H9 (cell line): ENCODE measurements around the gene ZNF556. TPM values are rescaled to one million over a fixed set of nuclear protein-coding genes. Genes with fewer than 3 reads are reported as not detected.

Experiments used
- DNase-seq: peaks from one replicate; pipeline ENCODE4 v3.0.0-alpha.2; 2017
- H2AFZ ChIP-seq: one replicate; pipeline ENCODE4 v1.6.1; 2013; ENCODE audit warnings: mild to moderate bottlenecking, low read length, control low read depth, moderate library complexity
- H2AK5ac ChIP-seq: 2 replicates; pipeline ENCODE4 v1.6.1; 2013; ENCODE audit warnings: low read length, control low read depth, mixed read lengths; ENCODE audit not compliant: insufficient read length
- H2BK120ac ChIP-seq: one replicate; pipeline ENCODE4 v1.6.1; 2013; ENCODE audit warnings: low read depth, mild to moderate bottlenecking, low read length, control low read depth, inconsistent platforms; ENCODE audit not compliant: poor library complexity, severe bottlenecking
- H2BK12ac ChIP-seq: 2 replicates; pipeline ENCODE4 v1.6.1; 2013; ENCODE audit warnings: low read length, control low read depth, mixed read lengths, low read depth; ENCODE audit not compliant: insufficient read length
- H2BK15ac ChIP-seq: 2 replicates; pipeline ENCODE4 v1.6.1; 2013; ENCODE audit warnings: low read depth, low read length, control low read depth
- H2BK20ac ChIP-seq: one replicate; pipeline ENCODE4 v1.6.1; 2013; ENCODE audit warnings: low read depth, mild to moderate bottlenecking, low read length, control low read depth, inconsistent platforms; ENCODE audit not compliant: poor library complexity, severe bottlenecking
- H2BK5ac ChIP-seq: 2 replicates; pipeline ENCODE4 v1.6.1; 2013; ENCODE audit warnings: low read length, control low read depth, mixed read lengths; ENCODE audit not compliant: insufficient read length
- H3K14ac ChIP-seq: 2 replicates; pipeline ENCODE4 v1.6.1; 2013; ENCODE audit warnings: low read length, control low read depth; ENCODE audit not compliant: insufficient read depth
- H3K18ac ChIP-seq: 2 replicates; pipeline ENCODE4 v1.6.1; 2013; ENCODE audit warnings: low read depth, mild to moderate bottlenecking, mixed read lengths, low read length, control low read depth; ENCODE audit not compliant: insufficient read length
- H3K23ac ChIP-seq: 2 replicates; pipeline ENCODE4 v1.6.1; 2013; ENCODE audit warnings: low read length, control low read depth, mixed read lengths, low read depth; ENCODE audit not compliant: insufficient read length
- H3K23me2 ChIP-seq: 2 replicates; pipeline ENCODE4 v1.6.1; 2013; ENCODE audit warnings: low read depth, mild to moderate bottlenecking, mixed read lengths, low read length, control low read depth; ENCODE audit not compliant: insufficient read length, poor library complexity, severe bottlenecking
- H3K27ac ChIP-seq: 2 replicates; pipeline ENCODE4 v1.5.1; 2013; ENCODE audit warnings: low read length, control low read depth, mixed read lengths, low read depth; ENCODE audit not compliant: insufficient read length
- H3K27me3 ChIP-seq: 2 replicates; pipeline ENCODE4 v1.6.1; 2013; ENCODE audit warnings: low read length, control low read depth, inconsistent platforms; ENCODE audit not compliant: insufficient read depth
- H3K4ac ChIP-seq: 2 replicates; pipeline ENCODE4 v1.6.1; 2013; ENCODE audit warnings: low read depth, mild to moderate bottlenecking, control low read depth, inconsistent platforms, low read length, moderate library complexity
- H3K4me1 ChIP-seq: 2 replicates; pipeline ENCODE4 v1.6.1; 2013; ENCODE audit warnings: low read length, control low read depth, inconsistent platforms; ENCODE audit not compliant: insufficient read depth
- H3K4me2 ChIP-seq: 2 replicates; pipeline ENCODE4 v1.6.1; 2013; ENCODE audit warnings: low read length, control low read depth, mixed read lengths; ENCODE audit not compliant: insufficient read length, insufficient read depth
- H3K56ac ChIP-seq: 2 replicates; pipeline ENCODE4 v1.6.1; 2013; ENCODE audit warnings: low read depth, mild to moderate bottlenecking, mixed read lengths, low read length, control low read depth; ENCODE audit not compliant: insufficient read length
- H3K79me1 ChIP-seq: 2 replicates; pipeline ENCODE4 v1.6.1; 2013; ENCODE audit warnings: low read depth, mild to moderate bottlenecking, moderate library complexity, low read length, control low read depth, inconsistent platforms; ENCODE audit not compliant: insufficient read depth, poor library complexity, severe bottlenecking
- H3K79me2 ChIP-seq: 2 replicates; pipeline ENCODE4 v1.6.1; 2013; ENCODE audit warnings: low read length, control low read depth, inconsistent platforms; ENCODE audit not compliant: insufficient read depth
- H3K9ac ChIP-seq: 2 replicates; pipeline ENCODE4 v1.6.1; 2013; ENCODE audit warnings: low read length, control low read depth, mixed read lengths; ENCODE audit not compliant: insufficient read length; ENCODE audit errors: extremely low read depth
- H3K9me3 ChIP-seq: one replicate; pipeline ENCODE4 v1.6.1; 2013; ENCODE audit warnings: low read depth, low read length, inconsistent platforms; ENCODE audit not compliant: control insufficient read depth
- H3T11ph ChIP-seq: one replicate; pipeline ENCODE4 v1.6.1; 2013; ENCODE audit warnings: mild to moderate bottlenecking, low read length, control low read depth, inconsistent platforms
- H4K20me1 ChIP-seq: one replicate; pipeline ENCODE4 v1.6.1; 2013; ENCODE audit not compliant: control insufficient read depth, insufficient read length, insufficient read depth
- H4K5ac ChIP-seq: 2 replicates; pipeline ENCODE4 v1.6.1; 2013; ENCODE audit warnings: low read depth, mild to moderate bottlenecking, mixed read lengths, low read length, control low read depth; ENCODE audit not compliant: insufficient read length
- H4K8ac ChIP-seq: replicated peaks from 2 replicates; pipeline ENCODE4 v1.6.1; 2013; ENCODE audit warnings: low read length, control low read depth, mixed read lengths, low read depth; ENCODE audit not compliant: insufficient read length
- H4K91ac ChIP-seq: 2 replicates; pipeline ENCODE4 v1.6.1; 2013; ENCODE audit warnings: low read depth, mild to moderate bottlenecking, moderate library complexity, mixed read lengths, low read length, control low read depth; ENCODE audit not compliant: insufficient read length
- H3K27ac Mint-ChIP-seq, 3 experiments: 2 replicates in 2 of 3; 3 replicates in 1 of 3; pipeline ENCODE4 v1.8.0; 2020 to 2021; ENCODE audit warnings: mixed read lengths in 3 of 3, mild to moderate bottlenecking in 1 of 3, moderate library complexity in 1 of 3
- H3K27me3 Mint-ChIP-seq: 2 replicates; pipeline ENCODE4 v1.8.0; 2021; ENCODE audit warnings: low read depth, mild to moderate bottlenecking, moderate library complexity, mixed read lengths
- H3K36me3 Mint-ChIP-seq, 3 experiments: 2 replicates in 2 of 3; 3 replicates in 1 of 3; pipeline ENCODE4 v1.8.0; 2020 to 2021; ENCODE audit warnings: low read depth in 3 of 3, mixed read lengths in 3 of 3; ENCODE audit not compliant: insufficient read depth in 1 of 3
- H3K4me1 Mint-ChIP-seq, 2 experiments: 2 replicates each; pipeline ENCODE4 v1.8.0; 2020; ENCODE audit warnings: mixed read lengths in 2 of 2
- H3K4me3 Mint-ChIP-seq, 2 experiments: 2 replicates in 1 of 2; 3 replicates in 1 of 2; pipeline ENCODE4 v1.8.0; 2020 to 2021; ENCODE audit warnings: mild to moderate bottlenecking in 2 of 2, mixed read lengths in 2 of 2, moderate library complexity in 1 of 2
- H3K9me3 Mint-ChIP-seq, 2 experiments: 2 replicates in 1 of 2; 3 replicates in 1 of 2; pipeline ENCODE4 v1.8.0; 2020; ENCODE audit warnings: mild to moderate bottlenecking in 2 of 2, mixed read lengths in 2 of 2, moderate library complexity in 1 of 2
- CTCF ChIP-seq: fragments of 200-600 bp; sonication (generic); conservative IDR thresholded peaks from 3 replicates; pipeline ENCODE4 v1.8.0; 2021; ENCODE audit warnings: antibody characterized with exemption, mild to moderate bottlenecking
- WGBS: extraction: QIAGEN DNeasy Blood & Tissue Kit; methylation state at CpG from one replicate; pipeline ENCODE4 v1.1.7; 2013; ENCODE audit warnings: missing lambda C conversion rate, low lambda C conversion rate, mixed read lengths; ENCODE audit not compliant: insufficient read length; ENCODE audit errors: extremely low coverage; 5-methylcytosine and 5-hydroxymethylcytosine counted together
- total RNA-seq: library from RNA; stranded (reverse); gene quantifications from 2 replicates; pipeline ENCODE4 v1.2.1, GENCODE V29; 2021

Gene ZNF556
- total RNA-seq, 1 experiment from 2014 or later, result not detected

DNA sequence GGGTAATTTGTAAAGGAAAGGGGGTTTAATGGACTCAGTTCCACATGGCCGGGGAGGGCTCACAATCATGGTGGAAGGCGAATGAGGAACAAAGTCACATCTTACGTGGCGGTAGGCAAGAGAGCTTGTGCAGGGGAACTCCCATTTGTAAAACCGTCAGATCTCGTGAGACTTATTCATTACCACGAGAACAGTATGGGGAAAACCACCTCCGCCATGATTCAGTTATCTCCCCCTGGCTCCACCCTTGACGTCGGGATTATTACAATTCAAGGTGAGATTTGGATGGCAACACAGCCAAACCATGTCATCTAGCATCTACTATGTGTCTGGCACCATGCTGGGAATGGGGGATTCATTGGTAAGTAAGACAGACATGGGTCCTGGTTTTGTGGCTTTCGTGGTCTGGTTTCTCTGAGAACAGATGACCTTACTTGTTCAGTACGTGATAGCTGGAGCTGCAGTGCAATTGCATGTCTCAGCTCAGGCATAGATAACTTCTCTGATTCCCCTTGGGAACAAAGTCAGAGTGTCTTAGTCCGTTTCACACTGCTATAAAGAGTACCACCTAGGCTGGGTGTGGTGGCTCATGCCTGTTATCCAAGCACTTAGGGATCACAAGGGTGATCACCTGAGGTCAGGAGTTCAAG, 39.2 kb upstream of the ZNF556 start:
- no peaks in the 10 kb centered on the region for H3K4me1 Mint-ChIP-seq
- Histone ChIP-seq H3K56ac (no peak overlapping the region), H3K14ac (no peak overlapping the region), H2BK12ac (no peak overlapping the region), H3K23me2 (no peaks in the 10 kb centered on the region), H3K9ac (no peak overlapping the region), H2BK15ac (no peak overlapping the region), H4K8ac (no peak overlapping the region), H3K27ac (no peak overlapping the region), H3K4me2 (no peak overlapping the region), H2BK5ac (no peak overlapping the region), H2BK20ac (no peak overlapping the region), H3K79me1 (no peaks in the 10 kb centered on the region), H3K23ac (no peak overlapping the region), H4K20me1 (no peaks in the 10 kb centered on the region), H3K27me3 (no peaks in the 10 kb centered on the region), H2AFZ (no peak overlapping the region), H3T11ph (no peak overlapping the region), H3K4me1 (no peaks in the 10 kb centered on the region), H2AK5ac (no peak overlapping the region), H3K18ac (no peak overlapping the region), H2BK120ac (no peak overlapping the region), H4K5ac (no peak overlapping the region), H3K79me2 (no peaks in the 10 kb centered on the region), H4K91ac (no peak overlapping the region), H3K4ac (no peak overlapping the region), H3K9me3 (peaks cover 23% of the 10 kb centered on the region)
- no peak overlapping the region for H3K4me3 Mint-ChIP-seq
- peaks cover 64 to 76% (median 66%) of the 10 kb centered on the region in 3 experiments for H3K36me3 Mint-ChIP-seq
- H3K27ac Mint-ChIP-seq, result peak overlapping the region in 1 of 3 experiments; percentile 37; a peak in 1 of 7 replicates
- H3K9me3 Mint-ChIP-seq, result peaks cover 53 to 66% of the 10 kb centered on the region in 2 experiments
- TF ChIP-seq CTCF, result no peak
- DNase-seq, result no peak
- no peaks in the 10 kb centered on the region; the same call in 1 of the 2 replicates for H3K27me3 Mint-ChIP-seq
- WGBS, result no CpG with 5 or more reads among the region's 13 CpGs
